Type B pancreatic cell (in vitro differentiated cells): ENCODE data around the gene FAM120AOS. TPM values are rescaled to one million over a fixed set of nuclear protein-coding genes. Genes with fewer than 3 reads are reported as not detected.

Experiments
- DNase-seq: peaks from one replicate; pipeline ENCODE4 v3.0.0; 2021; ENCODE audit warnings: mixed read lengths; ENCODE audit not compliant: unreplicated experiment; ENCODE audit errors: extremely low spot score
- H3K27ac Mint-ChIP-seq: 2 replicates; pipeline ENCODE4 v1.8.0; 2021; ENCODE audit warnings: mild to moderate bottlenecking, mixed read lengths
- H3K27me3 Mint-ChIP-seq: 2 replicates; pipeline ENCODE4 v1.8.0; 2021; ENCODE audit warnings: mixed read lengths
- H3K36me3 Mint-ChIP-seq: 2 replicates; pipeline ENCODE4 v1.8.0; 2021; ENCODE audit warnings: mixed read lengths
- H3K4me1 Mint-ChIP-seq: one replicate; pipeline ENCODE4 v1.8.0; 2021; ENCODE audit warnings: mixed read lengths; ENCODE audit not compliant: unreplicated experiment
- H3K4me3 Mint-ChIP-seq: 2 replicates; pipeline ENCODE4 v1.8.0; 2021; ENCODE audit warnings: mild to moderate bottlenecking, mixed read lengths
- H3K9me3 Mint-ChIP-seq: 2 replicates; pipeline ENCODE4 v1.8.0; 2021; ENCODE audit warnings: mixed read lengths
- CTCF ChIP-seq: fragments of 200-600 bp; sonication (generic); conservative IDR thresholded peaks from 2 replicates; pipeline ENCODE4 v1.5.0; 2021; ENCODE audit warnings: antibody characterized with exemption, mild to moderate bottlenecking
- total RNA-seq: library from RNA; stranded (reverse); gene quantifications from 2 replicates; pipeline ENCODE4 v1.2.1, GENCODE V29; 2021; ENCODE audit warnings: low replicate concordance

Gene FAM120AOS
- total RNA-seq, 1 donor from 2014 or later, result 42.1 TPM

GRCh38 chr9:93397661-93398373 lies 55.6 kb downstream of the FAM120AOS start:
- no peaks in the 10 kb centered on the region for H3K4me1 Mint-ChIP-seq
- H3K36me3 Mint-ChIP-seq, result no peaks in the 10 kb centered on the region
- no peak for DNase-seq
- H3K27ac Mint-ChIP-seq, result no peak overlapping the region
- no peak for TF ChIP-seq CTCF
- no peaks in the 10 kb centered on the region for H3K27me3 Mint-ChIP-seq
- no peaks in the 10 kb centered on the region for H3K9me3 Mint-ChIP-seq
- H3K4me3 Mint-ChIP-seq, result no peak overlapping the region

Other genes with a start within 250 kb of the FAM120AOS start
- 72.5 and 89.4 TPM in 2 replicates for gene FAM120A, start 1.9 kb downstream of the FAM120AOS start, total RNA-seq
- 28.1 and 34.7 TPM in 2 replicates for gene PHF2, start 123.0 kb upstream of the FAM120AOS start, total RNA-seq